ENCODE data around the gene MMP25. TPM values are rescaled to one million over a fixed set of nuclear protein-coding genes. Genes with fewer than 3 reads are reported as not detected.

MMP25 gene, protein sequence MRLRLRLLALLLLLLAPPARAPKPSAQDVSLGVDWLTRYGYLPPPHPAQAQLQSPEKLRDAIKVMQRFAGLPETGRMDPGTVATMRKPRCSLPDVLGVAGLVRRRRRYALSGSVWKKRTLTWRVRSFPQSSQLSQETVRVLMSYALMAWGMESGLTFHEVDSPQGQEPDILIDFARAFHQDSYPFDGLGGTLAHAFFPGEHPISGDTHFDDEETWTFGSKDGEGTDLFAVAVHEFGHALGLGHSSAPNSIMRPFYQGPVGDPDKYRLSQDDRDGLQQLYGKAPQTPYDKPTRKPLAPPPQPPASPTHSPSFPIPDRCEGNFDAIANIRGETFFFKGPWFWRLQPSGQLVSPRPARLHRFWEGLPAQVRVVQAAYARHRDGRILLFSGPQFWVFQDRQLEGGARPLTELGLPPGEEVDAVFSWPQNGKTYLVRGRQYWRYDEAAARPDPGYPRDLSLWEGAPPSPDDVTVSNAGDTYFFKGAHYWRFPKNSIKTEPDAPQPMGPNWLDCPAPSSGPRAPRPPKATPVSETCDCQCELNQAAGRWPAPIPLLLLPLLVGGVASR
- total RNA-seq, result 0.99 TPM

DNA sequence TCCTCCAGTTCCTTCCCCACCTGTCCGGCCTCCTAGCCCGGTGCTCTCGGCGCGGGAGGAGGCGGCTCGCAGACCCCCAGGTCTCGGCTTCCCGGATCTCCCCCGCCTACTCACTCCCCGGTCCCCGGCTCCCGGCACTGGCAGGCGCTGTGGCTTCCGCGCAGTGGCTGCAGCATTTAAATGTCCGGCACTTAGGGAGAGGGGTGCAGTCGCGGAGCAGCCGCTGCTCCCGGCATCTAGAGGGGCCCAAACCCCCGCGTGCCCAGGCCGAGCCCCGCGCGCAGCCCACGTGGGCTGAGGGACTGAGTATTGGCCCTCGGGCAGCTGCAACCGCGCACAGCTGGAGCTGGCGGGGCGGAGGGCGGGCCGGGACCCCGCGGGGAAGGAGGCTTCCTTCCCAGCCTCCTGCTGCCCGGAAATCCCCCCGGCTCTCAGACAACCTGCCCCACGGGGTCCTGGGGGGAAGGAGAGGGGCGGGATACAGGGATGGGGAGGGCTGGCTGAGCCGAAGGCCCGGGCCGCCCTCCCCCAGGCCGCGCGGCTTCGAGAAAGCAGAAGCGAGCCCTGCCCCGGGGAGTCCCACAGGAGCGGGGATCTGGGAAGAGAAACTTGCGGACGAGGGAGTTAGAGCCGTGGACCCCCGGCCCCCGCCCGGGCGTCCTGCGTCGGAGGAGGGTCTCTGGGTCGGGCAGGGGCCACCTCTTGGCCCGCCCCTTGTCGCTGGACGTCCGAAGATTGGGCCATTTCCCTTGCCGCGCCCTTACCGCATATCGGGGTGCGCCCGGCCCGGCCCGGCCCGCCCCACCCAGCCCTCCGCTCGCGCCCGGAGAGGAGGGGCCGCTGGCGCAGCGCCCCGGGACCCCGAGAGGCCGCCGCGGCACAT, at the start of gene MMP25:
Gene MMP25, plus strand, starts transcription at position 804 of the 883 bp plus-strand sequence. CDS start 357 bp downstream, outside the sequence.
- DNase-seq, result no peak

DNA sequence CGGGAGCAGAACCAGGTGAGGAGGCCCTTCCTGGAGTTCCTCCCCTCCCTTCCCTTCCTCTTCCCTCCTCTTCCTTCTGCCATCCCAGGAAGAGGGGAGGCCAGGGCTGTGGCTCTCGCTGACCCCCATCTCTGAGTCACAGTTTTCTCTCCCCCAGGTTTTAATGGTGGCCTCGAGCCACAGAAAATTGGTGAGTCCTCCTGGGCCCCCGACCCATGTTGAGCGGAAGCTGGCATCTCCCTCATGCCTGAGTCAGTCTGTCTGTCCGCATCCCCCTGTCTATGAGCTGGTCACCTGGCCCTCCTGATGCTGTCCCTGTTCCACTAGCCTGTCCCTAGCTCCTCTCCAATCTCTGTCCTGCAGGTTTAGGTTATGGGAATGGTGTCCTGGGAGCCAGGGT, 46.4 kb upstream of the MMP25 start:
- DNase-seq, result no peak

DNA sequence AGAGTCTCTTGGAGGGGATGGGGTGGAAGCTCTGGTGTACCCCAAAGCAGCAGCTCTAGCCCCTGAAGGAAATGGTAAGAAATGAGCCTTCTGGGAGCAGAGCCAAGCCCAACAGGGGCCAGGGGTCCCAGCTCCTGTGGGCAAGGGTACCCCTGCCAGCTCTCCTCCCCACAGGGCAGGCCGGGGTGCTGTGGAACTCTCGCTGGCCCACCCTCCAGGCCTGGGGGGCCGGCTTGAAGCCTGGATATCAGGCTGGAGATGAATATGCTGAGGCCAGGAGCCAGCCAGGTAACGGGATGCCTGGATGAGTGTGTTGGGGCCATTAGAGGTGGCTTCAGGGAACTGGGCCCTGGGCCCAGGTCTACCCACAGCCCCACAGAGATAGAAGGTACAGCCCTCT, 45.8 kb upstream of the MMP25 start:
- DNase-seq, result no peak

DNA sequence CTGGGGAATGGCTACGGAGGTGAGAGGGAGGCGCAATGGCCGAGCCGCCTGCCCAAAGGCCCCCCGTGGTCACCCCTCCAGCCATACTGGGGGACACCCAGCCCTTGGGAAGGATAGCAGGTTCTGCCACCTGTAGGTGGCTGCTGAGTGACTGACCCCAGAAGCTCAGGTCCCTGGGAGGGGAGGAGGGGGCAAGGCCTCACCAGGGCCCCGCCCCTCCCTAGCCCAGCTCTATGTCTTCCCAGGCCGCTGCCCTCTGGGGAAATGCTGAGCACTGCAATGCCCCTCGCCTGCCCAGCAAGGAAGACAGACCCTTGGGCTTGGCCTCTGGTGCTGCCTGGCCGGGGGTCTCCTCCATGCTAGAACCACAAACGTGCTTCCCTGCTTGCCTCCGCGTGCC, 45.0 kb upstream of the MMP25 start:
- no peak for DNase-seq

DNA sequence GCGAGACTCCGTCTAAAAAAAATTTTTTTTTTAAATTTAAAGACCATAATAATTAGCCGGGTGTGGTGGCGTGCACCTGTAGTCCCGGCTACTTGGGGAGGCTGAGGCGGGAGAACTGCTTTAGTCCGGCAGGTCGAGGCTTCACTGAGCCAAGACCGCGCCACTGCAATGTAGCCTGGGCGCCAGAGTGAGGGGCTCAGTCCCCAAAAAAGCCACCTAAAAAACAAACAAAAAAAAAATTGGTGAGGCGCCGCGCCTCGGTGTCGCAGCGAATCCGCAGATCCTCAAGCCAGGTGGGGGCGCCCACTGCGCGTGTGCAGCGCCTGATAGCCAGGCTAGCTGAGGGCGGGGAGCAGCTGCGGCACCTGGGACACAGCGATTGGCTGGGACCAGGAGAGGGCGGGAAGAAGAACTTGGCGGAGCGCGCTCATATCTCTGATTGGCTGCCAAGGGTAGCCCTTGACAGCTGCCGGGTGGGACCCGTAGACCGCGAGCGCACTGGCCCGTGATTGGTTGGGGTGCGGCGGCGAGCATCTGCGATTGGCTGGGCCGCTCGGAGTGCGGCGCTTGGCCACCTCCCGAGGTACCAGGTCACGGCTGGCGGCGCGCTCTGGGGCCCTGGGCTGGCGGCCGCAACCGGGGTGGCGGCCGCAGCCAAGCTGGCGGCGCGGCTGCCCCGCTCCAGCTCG, 42.6 kb upstream of the MMP25 start:
- DNase-seq, result peak; percentile 94

DNA sequence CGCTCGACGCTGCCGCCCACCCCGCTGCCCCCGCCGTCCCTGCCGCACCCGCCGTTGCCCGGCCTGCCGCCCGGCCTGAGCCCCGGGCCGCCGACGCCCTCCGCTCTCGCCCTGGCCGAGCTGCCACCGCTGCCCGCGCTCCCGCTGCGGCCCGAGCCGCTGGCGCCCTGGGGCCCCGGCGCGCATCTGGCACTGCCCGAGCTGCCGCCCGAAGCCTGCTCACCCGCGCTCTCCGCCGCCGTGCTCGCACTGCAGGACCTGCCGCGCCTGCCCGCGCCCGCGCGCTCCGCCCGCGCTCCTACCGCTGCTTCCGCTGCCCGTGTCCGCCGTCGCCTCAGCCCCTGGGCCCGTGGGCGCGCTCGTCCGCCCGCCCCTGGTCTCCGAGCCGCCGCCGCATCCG, 42.0 kb upstream of the MMP25 start:
- no peak for DNase-seq

DNA sequence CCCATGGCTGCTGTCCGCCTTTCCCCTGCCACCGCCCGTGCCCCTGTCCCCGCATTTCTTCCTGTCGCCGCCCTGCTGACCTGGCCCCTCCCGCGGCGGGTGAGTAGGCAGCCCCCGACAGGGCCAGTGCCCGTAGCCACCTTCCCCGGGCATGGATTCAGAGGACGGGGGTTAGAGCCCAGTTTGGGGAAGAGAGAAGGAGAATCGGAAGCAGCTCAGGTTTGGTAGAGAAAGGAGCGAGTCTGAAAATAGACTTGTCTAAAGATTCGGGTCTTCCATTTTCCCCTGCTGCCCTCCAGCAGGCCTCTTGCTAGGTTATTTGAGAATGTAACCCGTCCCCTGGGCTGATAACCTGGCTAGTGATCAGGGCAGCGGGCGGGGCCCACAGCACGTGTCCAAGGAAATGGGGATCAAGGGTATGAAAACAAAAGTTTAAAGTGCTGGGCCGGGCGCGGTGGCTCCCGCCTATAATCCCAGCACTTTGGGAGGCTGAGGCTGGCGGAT, 41.5 kb upstream of the MMP25 start:
- no peak for DNase-seq

DNA sequence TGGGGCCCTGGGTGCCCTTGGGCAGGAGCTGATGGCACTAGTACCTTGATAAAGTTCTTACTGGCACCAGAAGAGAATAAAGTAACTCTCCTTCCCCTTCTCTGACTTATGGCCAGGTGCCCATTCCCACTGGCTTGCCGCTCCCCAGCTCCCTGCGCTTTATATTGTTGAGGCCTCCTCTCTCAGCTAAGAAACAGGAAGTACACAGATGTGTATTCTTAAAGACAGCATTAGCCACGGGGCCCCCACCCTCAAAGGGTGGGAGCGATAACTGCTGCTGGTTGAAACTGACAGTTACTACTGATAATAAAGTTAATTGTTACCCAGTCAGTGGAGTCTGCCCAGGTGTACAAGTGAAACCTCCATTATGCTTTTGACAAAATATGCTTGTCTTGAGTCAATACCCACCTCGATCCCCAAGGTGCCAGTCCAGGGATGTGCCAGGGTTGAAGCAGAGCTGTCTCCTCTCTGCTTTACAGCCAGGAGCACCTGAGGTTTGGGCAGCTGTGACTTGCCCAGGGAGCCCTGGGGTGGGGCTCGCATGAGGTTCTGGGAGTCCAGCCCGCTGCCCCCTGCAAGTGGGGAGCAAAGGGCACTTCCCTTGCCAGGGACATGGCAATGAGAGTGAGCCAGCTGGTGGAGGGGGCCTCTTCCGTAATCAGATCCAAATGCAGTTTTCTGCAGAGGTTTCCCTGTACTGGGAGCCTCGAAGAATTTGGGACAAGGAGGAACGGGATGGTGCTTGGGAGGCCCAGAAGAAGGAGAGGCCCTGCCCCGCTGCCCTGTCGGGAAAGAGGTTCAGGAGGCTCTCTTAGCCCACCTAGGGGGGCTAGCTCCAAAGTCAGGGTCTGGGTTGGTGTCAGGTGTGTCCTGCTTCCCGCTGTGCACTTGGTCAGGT, 39.1 kb upstream of the MMP25 start:
- DNase-seq, result no peak

DNA sequence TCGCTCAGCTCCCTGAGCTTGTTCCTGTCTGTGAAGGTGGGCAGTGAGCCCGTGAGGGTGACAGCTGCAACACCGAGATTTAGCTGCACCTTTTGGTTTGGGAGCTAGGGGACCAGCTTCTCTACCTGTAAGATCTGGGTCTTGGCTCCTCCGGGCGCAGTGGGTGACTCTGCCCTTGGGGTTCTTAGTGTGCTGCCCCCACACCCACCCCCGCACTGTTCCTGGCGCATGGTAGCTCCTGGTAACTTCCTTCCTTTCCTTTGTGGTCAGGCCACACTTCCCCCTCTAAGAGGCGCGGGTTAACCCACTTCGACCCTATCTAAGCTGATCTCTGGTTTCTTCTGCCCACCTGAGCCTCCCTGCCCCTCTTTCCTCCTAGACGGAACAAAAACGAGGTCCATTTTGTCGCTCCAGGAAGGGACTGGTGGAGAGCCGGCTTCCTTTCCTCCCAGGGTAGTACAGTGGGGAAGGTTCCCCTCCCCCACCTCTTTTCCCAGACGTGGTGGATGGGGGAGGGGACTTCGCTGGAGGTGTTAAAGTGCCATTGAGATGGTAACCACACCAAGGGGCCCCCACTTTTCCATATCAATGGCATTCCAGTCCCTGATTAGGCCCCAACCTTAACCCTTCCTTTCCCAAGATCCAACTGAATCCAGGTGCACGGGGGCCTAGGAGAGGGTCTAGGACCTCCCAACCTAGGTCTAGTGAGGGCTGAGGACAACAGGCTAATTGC, 38.2 kb upstream of the MMP25 start:
- no peak for DNase-seq

DNA sequence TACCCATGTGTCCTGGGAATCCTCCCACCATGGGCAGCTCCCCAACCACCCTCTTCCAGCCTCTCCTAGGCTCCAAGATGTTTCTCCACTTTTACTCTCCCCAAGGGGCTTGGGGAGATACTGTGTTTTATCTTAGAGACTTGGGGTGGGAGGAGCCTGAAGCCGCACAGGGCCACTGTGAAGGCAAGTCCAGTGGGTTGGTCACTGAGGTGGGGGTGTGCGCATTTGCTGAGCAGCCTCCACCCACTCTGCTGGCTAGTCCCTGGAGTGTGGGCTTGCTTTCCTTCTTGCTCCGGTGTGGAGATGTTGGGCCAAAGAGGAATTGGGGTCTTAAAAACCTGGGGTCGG, 37.7 kb upstream of the MMP25 start:
- DNase-seq, result no peak

DNA sequence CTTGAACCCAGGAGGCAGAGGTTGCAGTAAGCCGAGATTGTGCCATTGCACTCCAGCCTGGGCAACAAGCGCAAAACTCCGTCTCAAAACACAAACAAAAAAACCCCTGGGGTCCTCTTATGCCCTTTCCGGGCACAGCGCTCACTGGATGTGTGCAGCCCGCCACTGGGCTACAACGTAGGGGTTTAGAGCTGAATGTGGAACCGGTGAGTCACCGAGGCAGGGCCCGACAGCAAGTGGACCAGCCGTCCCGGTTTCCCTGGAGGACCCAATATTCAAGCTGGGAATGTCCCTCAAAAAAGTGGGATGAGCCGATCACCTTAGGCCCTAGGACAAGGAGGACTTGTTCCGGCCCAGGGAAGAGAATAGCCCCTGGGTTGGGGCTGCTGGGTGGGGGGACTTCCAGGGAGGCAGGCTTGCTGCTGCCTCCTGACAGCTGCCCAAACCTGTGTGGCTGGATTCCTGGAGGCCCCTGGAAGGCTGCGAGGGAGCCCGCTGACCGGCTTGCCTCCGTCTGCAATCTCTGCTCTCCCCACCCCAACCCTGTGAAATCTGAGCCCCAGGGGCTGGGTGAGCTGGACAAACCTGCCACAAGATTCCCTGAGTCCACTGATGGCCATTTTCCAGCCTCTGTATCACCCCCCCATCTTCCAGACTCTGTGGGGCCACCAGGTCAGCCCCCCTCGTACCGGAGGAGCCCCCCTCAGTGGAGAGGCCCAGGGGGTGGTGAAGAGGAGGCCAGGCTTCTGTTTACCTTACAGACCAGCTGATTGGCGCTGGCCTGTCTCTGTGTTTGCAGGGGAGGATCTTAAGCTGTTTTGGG, 36.6 kb upstream of the MMP25 start:
- DNase-seq, result no peak

DNA sequence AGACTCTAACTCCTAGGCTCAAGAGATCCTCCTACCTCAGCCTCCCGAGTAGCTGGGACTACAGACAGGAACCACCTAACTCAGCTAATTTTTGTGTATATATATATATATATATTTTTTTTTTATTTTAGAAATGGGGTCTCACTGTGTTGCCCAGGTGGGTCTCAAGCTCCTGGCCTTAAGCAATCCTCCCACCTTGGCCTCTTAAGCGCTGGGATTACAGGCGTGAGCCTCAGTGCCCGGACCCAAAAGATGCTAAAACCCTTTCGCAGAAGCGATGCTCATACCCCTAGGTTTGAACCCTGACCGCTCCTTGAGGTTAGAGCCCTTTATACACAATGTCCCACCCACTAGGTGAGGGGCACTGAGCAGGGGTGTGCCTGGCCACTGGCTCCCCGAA, 35.9 kb upstream of the MMP25 start:
- DNase-seq, result no peak

DNA sequence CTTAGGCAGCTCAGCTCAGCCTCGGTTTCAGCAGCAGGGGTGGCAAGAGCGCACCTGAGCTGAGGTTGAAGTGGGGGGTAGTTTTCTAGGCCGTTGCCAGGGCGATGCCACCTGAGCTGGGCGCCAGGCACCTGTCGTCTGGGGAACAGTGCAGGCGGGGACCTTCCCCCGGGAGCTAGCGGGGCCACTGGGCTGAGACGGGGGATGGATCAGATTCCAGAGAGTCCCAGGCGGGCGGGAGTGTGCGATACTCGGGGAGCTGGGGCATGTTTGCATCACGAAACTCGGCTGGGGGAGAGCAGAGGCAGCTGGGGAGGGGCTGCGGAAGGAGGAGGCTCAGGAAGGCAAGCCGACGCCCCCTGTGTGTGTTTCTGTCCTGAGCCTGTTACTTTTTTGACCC, 34.1 kb upstream of the MMP25 start:
- DNase-seq, result no peak

DNA sequence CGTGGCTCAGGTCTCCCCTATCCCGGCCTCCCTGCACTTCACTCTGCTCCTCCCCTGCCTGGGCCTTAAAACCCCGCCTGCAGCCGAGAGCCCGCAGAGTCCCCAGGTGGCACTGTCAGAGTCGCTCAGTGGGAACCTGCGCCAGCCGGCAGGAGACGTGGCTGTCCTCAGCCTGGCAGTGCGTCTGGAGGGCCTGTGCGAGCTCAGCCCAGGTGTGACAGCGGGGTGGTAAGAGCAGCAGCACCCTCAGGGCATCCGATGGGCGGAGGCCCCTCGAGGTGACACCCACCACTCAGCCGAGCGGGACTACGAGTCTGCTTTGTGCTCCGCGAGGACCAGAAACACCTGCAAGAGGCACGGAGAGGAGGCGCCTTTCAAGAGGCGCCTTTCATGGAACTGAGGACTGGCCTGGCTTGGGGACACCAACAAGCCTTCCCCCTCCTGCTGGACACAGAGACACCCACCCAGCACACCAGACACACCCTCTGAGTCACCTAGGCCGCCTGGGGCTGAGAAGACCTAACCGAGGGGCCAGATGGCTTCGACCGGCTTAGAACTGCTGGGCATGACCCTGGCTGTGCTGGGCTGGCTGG, 33.4 kb upstream of the MMP25 start, which contains the start of gene CLDN9:
Gene CLDN9, plus strand, starts transcription at position 96 of the 593 bp plus-strand sequence. Its CDS starts 440 bp downstream, at position 536.
- DNase-seq, result no peak

DNA sequence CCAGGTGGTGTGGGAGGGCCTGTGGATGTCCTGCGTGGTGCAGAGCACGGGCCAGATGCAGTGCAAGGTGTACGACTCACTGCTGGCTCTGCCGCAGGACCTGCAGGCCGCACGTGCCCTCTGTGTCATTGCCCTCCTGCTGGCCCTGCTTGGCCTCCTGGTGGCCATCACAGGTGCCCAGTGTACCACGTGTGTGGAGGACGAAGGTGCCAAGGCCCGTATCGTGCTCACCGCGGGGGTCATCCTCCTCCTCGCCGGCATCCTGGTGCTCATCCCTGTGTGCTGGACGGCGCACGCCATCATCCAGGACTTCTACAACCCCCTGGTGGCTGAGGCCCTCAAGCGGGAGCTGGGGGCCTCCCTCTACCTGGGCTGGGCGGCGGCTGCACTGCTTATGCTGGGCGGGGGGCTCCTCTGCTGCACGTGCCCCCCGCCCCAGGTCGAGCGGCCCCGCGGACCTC, 32.8 kb upstream of the MMP25 start:
- no peak for DNase-seq

DNA sequence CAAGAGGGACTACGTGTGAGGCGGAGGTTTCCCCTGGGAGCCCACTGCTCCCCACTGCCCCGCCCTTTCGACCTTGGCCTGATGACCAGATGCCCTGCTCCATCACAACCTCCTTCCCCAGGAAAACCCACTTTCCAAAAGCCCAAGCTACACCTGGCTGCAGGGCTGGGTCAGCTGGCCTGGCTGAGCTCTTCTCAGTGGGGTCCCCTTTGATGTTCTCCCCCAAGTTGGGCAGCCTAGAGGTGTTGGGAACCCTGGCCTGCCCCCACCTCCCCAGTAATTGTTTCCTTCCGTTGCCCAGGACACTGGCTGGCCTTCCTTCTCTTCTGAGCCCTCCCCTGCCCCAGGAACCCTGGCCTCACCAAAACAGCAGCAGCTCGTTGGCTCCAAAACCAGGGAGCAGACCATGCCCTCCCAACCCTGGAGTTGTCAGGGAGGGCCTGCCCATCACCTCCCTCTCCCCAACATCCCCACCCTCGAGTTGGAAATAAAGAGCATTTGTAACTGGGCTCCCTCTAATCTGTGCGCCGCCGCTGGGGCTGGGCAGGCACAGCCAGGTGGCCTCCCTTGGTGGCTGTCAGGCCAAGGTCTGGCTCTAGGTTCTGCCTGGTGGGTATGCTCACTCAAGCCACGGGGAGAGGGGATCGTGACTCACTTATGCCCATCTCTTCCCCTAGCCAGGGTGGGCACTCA, 32.2 kb upstream of the MMP25 start:
- DNase-seq, result no peak

DNA sequence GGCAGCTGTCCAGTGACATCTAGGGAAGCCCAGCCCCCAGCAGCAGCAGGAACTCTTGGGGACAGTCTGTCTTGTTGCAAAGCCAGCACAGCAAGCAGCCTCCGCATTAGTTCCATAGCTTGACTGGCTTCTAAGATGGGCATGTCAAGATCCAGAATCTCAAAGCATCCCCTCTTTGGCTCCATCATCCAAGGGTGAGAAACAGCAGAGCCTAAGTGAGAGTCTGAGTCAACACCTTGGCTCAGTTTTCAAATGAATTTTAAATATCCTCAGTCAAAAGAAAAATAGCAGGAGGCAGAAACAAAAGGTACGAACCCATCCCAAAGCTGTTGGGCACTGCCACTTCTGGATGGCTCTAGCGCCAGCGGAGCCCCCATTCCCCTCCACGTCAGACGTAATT, 31.4 kb upstream of the MMP25 start:
- no peak for DNase-seq

DNA sequence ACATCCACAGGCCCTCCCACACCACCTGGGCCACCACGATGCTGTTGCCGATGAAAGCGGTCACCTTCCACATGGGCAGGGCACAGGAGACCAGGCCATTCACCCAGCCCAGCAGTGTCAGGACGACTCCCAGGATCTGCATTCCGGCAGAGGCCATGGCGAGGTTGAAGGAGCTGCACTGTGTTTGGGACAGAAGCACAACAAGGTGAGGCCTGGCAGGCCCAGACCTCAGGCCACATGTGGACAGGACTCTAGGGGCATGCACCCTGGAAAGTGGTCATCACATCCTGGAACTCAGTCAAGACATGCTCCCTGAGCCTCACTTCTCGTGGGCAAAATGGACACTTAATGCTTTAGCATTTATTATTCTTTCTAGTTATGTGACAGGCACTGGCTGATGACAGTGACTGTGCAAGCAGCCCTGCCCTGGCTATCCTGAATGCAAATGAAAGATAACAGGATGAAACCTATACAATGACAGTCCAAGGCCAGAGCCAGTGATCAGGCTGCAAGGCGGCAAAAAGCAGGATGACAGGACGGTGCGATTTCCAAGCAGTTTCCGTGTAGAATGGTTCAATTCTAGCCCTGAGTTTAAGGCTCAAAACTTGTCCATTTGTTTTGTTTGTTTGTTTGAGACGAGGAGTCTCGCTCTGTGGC, 30.4 kb upstream of the MMP25 start:
- DNase-seq, result no peak
